ENCODE results near the gene GHDC.

DNA sequence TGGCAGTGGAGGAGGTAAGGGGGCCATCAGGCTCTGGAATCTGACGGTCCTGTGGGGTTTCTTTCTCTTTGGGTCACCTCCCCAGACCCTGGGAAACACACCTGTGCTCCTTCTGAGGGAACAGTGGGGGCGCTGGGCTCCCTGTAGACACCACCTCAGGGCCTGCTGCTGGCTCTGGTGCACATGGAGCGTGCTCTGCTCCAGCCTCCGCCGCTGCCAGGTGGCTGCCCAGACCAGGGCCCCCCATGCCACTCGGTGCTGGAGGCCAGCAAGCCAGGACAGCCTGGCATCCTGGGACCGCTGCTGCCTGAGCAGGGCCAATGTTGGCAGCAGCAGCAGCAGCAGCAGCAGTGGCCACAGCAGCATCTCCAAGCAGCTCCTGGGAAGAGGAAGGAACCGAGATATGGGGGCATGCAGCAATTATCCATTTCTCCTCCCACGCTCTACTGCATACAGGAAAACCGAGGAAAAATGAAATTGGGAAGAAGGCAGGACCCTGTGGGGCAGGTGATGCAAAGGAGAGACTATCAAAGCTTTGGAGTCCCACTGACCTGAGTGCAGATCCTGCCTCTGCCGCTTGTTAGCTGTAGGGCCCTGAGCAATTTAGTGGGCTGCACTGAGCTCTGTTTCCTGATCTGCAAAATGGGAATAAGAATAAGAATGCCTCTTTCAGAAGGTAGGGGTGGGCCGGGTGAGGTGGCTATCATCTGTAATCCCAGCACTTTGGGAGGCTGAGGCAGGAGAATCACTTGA is 902 bp downstream of the GHDC start:
- TF ChIP-seq CTCF (IDR thresholded peaks at IDR 0.05; ENCODE audit: low read depth, low read length) (no peak), EZH2phosphoT487 (IDR thresholded peaks at IDR 0.05; ENCODE audit: low read depth) (no peak)
